Measurements from ENCODE around the gene TBC1D10B. TPM values are rescaled to one million over a fixed set of nuclear protein-coding genes. Genes with fewer than 3 reads are reported as not detected.

Gene TBC1D10B
- total and polyA plus RNA-seq, 12 donors = 17.0 to 67.7 (median 44.2) TPM

DNA sequence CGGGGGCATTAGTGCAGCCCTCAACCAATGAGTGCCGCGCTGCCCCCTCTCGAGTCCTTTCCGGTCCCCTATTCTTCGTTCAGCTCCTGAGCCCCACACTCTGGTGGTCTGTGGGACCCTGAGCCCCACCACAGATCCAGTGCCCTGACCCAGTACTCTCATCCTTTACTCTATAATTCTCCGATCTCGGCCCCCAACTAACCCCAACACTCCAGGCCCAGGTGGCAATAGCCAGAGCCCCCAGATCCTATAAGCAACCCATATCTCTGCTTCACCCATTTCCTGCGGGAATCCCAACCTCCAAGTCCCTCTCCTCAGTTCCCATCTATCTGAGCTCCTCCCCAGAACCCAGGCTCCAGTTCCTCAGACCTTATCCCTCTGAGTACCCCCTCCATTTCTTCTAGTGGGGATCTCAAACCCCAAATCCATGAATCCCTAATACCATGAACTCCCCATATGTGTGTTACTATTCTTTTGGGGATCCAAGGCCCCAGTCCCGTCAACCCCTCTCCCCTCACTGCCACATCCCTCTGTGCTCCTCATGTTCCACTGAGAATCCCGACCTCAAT lies 1.0 kb upstream of the TBC1D10B start:
- Histone ChIP-seq H3K9me3 (replicated peaks in 1 of 3) (no peaks in the 10 kb centered on the region), H3K4me1 (replicated peaks in 1 of 2) (peaks cover 23 to 31% of the 10 kb centered on the region in 2 donors), H3K36me3 (replicated peaks in 1 of 2) (peaks cover 0 to 3% of the 10 kb centered on the region in 2 donors), H3K27ac (peak overlapping the region in 4 of 5 donors; percentile 54 to 92 (median 77)), H3K4me3 (peak overlapping the region in 2 of 4 donors; percentile 11 to 50), H3K27me3 (no peaks in the 10 kb centered on the region)
- no peak for DNase-seq
- intact Hi-C loops (cut with DNase I) = no loop called here
- 20 to 30% (median 22%) methylated on average over 7 to 11 of the region's 11 CpGs for WGBS, 4 donors
- TF ChIP-seq, protein P1, sequence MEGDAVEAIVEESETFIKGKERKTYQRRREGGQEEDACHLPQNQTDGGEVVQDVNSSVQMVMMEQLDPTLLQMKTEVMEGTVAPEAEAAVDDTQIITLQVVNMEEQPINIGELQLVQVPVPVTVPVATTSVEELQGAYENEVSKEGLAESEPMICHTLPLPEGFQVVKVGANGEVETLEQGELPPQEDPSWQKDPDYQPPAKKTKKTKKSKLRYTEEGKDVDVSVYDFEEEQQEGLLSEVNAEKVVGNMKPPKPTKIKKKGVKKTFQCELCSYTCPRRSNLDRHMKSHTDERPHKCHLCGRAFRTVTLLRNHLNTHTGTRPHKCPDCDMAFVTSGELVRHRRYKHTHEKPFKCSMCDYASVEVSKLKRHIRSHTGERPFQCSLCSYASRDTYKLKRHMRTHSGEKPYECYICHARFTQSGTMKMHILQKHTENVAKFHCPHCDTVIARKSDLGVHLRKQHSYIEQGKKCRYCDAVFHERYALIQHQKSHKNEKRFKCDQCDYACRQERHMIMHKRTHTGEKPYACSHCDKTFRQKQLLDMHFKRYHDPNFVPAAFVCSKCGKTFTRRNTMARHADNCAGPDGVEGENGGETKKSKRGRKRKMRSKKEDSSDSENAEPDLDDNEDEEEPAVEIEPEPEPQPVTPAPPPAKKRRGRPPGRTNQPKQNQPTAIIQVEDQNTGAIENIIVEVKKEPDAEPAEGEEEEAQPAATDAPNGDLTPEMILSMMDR (IDR thresholded peaks at IDR 0.05) = no peak
- no peak for TF ChIP-seq POLR2A (IDR thresholded peaks at IDR 0.05)

DNA sequence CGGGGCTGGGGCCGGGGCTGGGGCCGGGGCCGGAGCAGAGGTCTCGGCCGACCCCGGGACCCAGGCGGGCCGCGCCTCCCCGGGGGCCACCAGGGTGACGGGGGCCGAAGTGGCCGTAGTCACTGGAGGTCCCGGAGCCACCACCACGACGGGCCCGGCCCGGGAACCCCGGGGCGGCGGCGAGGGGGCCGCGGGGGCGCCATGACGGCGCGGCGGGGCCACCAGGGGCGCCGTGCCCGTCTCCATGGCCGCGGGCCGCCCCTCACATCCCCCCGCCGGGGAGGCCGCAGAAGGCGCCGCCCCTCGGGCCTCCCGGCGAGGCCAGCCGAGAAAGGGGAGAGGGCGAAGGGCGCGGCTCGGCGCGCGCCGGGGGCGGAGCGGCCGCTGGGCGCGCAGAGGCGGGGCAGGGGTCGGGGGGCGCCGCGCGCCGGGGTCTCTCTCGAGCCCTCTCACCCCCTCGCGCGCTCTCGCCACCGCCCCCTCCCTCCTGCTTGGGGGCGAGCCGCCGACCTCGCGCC lies 297 bp downstream of the TBC1D10B start:
- Histone ChIP-seq H3K27me3 (no peaks in the 10 kb centered on the region), H3K36me3 (replicated peaks in 1 of 2) (peaks cover 0 to 15% of the 10 kb centered on the region in 2 donors), H3K4me1 (replicated peaks in 1 of 2) (peaks cover 23 to 39% of the 10 kb centered on the region in 2 donors), H3K27ac (peak overlapping the region in 4 of 5 donors; percentile 44 to 98 (median 74)), H3K4me3 (peak overlapping the region in 3 of 4 donors; percentile 38 to 98 (median 86)), H3K9me3 (replicated peaks in 1 of 3) (no peaks in the 10 kb centered on the region)
- WGBS, 4 donors = 0 to 1% (median 0%) methylated on average over 6 to 76 of the region's 76 CpGs; no CpG with 5 or more reads in 1 of the 4 donors
- TF ChIP-seq, protein P1 (IDR thresholded peaks at IDR 0.05) = peak in 1 of 6 experiments; percentile 17
- TF ChIP-seq POLR2A (IDR thresholded peaks at IDR 0.05) = no peak
- DNase-seq = no peak
- intact Hi-C loops (cut with DNase I) = no loop called here

DNA sequence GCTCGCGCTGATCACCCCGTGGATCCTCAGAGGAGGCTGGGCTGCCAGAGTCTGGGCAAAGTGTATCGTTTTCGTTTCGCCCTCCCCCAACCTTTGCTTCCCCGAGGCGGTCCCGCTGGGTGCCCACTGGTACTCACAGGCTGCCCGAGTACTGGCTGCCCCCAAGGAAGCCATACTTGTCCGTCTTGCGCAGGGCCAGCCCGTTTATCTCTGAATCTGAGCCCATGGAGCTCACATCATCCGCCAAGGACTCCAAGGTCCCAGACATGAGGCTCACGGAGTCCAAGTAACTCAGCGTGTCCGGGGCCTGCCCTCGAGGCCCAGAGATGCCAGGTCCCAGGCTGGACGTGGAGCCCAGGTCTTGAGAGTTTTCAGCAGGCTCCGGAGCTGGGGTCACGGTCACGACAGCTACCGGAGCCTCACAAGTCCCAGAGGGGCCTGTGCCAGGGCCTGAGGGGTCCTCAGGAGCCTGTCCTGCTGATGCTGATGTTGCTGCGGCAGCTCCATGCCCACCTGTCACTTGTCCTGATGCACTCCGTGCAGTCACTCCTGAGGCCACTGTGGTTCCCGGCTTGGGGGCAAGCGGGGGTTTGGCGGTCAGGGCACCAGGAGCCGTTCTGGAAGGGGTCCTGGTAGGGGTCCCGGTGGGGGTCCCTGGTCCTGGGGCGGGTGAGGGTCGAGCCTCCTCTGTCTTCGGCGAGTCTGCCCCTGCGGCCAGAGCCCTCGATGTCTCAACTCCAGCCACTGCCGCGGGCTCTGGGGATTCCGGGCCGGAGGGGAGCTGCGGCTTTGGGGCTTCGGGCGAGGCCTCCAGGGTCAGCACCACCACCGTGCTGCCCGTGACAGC lies 980 bp downstream of the TBC1D10B start:
- Histone ChIP-seq H3K36me3 (replicated peaks in 1 of 2) (peaks cover 0 to 22% of the 10 kb centered on the region in 2 donors), H3K9me3 (replicated peaks in 1 of 3) (no peaks in the 10 kb centered on the region), H3K4me1 (replicated peaks in 1 of 2) (peaks cover 23 to 39% of the 10 kb centered on the region in 2 donors), H3K27ac (peak overlapping the region; percentile 7 to 98 (median 67)), H3K27me3 (no peaks in the 10 kb centered on the region), H3K4me3 (peak overlapping the region; percentile 38 to 98 (median 76))
- peak; percentile 51 to 76 (median 63) for DNase-seq
- 0 to 1% (median 0%) methylated on average over 10 to 45 of the region's 45 CpGs for WGBS, 4 donors
- intact Hi-C loops (cut with DNase I) = no loop called here
- TF ChIP-seq, protein P1 (IDR thresholded peaks at IDR 0.05) = no peak
- peak in 1 of 2 donors; percentile 39 for TF ChIP-seq POLR2A (IDR thresholded peaks at IDR 0.05)

DNA sequence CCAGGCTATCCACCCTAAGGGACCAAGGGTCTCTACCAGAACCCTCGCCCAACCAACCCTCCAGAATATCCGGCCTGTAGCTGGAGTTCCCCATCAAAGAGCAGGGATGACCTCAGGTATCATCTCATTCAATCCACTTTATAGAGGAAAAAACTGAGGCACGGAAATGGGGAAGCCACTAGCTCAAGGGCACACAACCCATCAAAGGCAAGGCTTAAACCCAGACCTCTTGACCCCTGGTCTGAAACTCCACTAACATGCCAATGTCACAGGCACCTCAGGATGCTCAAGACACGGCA lies 1.6 kb downstream of the TBC1D10B start:
- no peak for DNase-seq
- WGBS, 4 donors = 0 to 8% (median 3%) methylated on average over 2 to 4 of the region's 4 CpGs
- Histone ChIP-seq H3K27ac (peak overlapping the region in 4 of 5 donors; percentile 7 to 98 (median 74)), H3K4me3 (peak overlapping the region; percentile 31 to 98 (median 62)), H3K27me3 (no peaks in the 10 kb centered on the region), H3K4me1 (replicated peaks in 1 of 2) (peaks cover 23 to 39% of the 10 kb centered on the region in 2 donors), H3K36me3 (replicated peaks in 1 of 2) (peaks cover 0 to 25% of the 10 kb centered on the region in 2 donors), H3K9me3 (replicated peaks in 1 of 3) (no peaks in the 10 kb centered on the region)
- TF ChIP-seq POLR2A (IDR thresholded peaks at IDR 0.05) = no peak
- TF ChIP-seq, protein P1 (IDR thresholded peaks at IDR 0.05) = no peak
- intact Hi-C loops (cut with DNase I) = no loop called here

All from adrenal gland (tissue), 12 donors.